Measurements from ENCODE around the gene GSN.

The GSN gene

GRCh38 chr9:121359351-121360294 lies 91.7 kb downstream of the GSN start:
- H3K4me2 ChIP-seq (ENCODE audit: low read length), result no peak overlapping the region
- no peak overlapping the region for H3K27ac ChIP-seq (ENCODE audit: low read depth, low read length)
- H4K20me1 ChIP-seq (ENCODE audit: control insufficient read depth, insufficient read depth, low read depth, low read length), result no peaks in the 10 kb centered on the region
- H3F3A ChIP-seq (ENCODE audit: control insufficient read depth, insufficient read depth), result no peaks in the 10 kb centered on the region
- no peaks in the 10 kb centered on the region for H3K36me3 ChIP-seq (ENCODE audit: control insufficient read depth, low read length)
- H3K79me2 ChIP-seq (ENCODE audit: control insufficient read depth, low read length), result no peaks in the 10 kb centered on the region
- H3K4me1 ChIP-seq (ENCODE audit: control insufficient read depth, low read length), result peaks cover 10% of the 10 kb centered on the region
- H3K4me3 ChIP-seq (ENCODE audit: low read length), result no peak overlapping the region
- no peaks in the 10 kb centered on the region for H3K9me2 ChIP-seq (replicated peaks; ENCODE audit: control insufficient read depth, low read length)
- no peak for TF ChIP-seq CTCF (IDR thresholded peaks at IDR 0.05; ENCODE audit: low read depth, low read length, poor library complexity, severe bottlenecking)
- no peak for TF ChIP-seq EZH2phosphoT487 (IDR thresholded peaks at IDR 0.05; ENCODE audit: borderline replicate concordance, low read length)
- H3K27me3 ChIP-seq (ENCODE audit: control insufficient read depth, low read length), result no peaks in the 10 kb centered on the region
- H3K9me3 ChIP-seq (ENCODE audit: control insufficient read depth, insufficient read depth, low read length), result no peaks in the 10 kb centered on the region

- H3K4me2 ChIP-seq (ENCODE audit: low read length), result no peak overlapping the region
Measured at GRCh38 chr9:121360601-121361374, 92.8 kb downstream of the GSN start.

More at GRCh38 chr9:121360601-121361374, 92.8 kb downstream of the GSN start:
- Histone ChIP-seq H3K27me3 (ENCODE audit: control insufficient read depth, low read length) (no peaks in the 10 kb centered on the region), H3K27ac (ENCODE audit: low read depth, low read length) (no peak overlapping the region), H3K4me1 (ENCODE audit: control insufficient read depth, low read length) (peaks cover 10% of the 10 kb centered on the region), H4K20me1 (ENCODE audit: control insufficient read depth, insufficient read depth, low read depth, low read length) (no peaks in the 10 kb centered on the region), H3K9me2 (replicated peaks; ENCODE audit: control insufficient read depth, low read length) (no peaks in the 10 kb centered on the region), H3K9me3 (ENCODE audit: control insufficient read depth, insufficient read depth, low read length) (no peaks in the 10 kb centered on the region), H3F3A (ENCODE audit: control insufficient read depth, insufficient read depth) (no peaks in the 10 kb centered on the region), H3K4me3 (ENCODE audit: low read length) (no peak overlapping the region), H3K79me2 (ENCODE audit: control insufficient read depth, low read length) (no peaks in the 10 kb centered on the region), H3K36me3 (ENCODE audit: control insufficient read depth, low read length) (no peaks in the 10 kb centered on the region)
- TF ChIP-seq EZH2phosphoT487 (IDR thresholded peaks at IDR 0.05; ENCODE audit: borderline replicate concordance, low read length), result no peak
- TF ChIP-seq CTCF (IDR thresholded peaks at IDR 0.05; ENCODE audit: low read depth, low read length, poor library complexity, severe bottlenecking), result no peak
